ENCODE results near the gene PDZK1IP1.

- TF ChIP-seq CTCF (optimal IDR thresholded peaks at IDR 0.05 in 1 of 3, IDR thresholded peaks at IDR 0.05 in 1 of 3, conservative IDR thresholded peaks at IDR 0.05 in 1 of 3; ENCODE audit: extremely low read depth in 1 of 3, insufficient read depth in 2 of 3, low read length in 3 of 3) (no peak), EZH2 (IDR thresholded peaks at IDR 0.05; ENCODE audit: low read length) (no peak)
These were observed 18.1 kb upstream of the PDZK1IP1 start for GRCh38 chr1:47207803-47208373.
